HuH-7 (cell line): ENCODE measurements around the gene ZHX3.
"Not testable (repeated sequence)": the region's sequence is repeated elsewhere in the genome, so short reads cannot be mapped to it uniquely, and the experiment has no call there.

ENCODE experiments used
- DNase-seq: peaks from one replicate; pipeline ENCODE4 v3.0.0; 2011; ENCODE audit warnings: low spot score

ZHX3 gene

DNA sequence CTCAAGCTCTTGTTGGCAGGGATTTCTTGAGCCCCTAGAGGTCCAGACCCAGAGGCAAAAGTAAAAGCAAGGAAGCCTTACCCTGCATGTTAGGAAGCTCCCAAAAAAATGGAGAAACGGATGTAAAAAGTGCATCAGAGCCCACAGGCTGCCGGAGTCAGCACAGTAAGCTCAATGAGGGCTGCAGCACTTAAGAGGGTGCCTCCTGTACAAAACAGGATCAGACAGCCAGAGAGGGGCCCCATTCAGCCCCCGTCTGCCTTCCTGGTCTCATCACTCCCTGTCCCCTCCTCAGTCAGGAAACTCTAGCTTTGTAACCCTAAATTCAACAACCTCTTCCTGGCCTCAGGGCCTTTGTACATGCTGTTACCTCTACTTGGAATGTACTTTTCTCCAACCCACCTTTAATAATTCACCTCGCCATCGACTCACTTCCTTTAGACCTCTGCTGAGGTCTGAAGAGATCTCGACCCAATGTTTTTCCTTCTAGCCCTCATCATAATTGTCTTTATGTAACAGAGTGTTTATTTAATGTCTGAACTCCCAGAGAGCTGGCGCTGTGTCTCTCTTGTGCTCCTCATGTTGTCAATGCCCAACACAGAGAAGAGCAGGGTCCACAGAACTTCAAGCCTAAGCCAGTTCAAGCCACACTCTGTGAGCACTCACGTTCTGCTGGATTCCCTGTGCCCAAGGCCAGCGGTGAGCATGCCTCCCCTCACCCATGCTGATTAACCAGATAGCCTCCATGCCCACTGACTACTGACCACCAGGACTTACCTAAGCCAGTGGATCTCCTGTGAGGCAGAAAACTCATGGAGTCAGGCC lies 183.0 kb downstream of the ZHX3 start:
- no peak for DNase-seq

DNA sequence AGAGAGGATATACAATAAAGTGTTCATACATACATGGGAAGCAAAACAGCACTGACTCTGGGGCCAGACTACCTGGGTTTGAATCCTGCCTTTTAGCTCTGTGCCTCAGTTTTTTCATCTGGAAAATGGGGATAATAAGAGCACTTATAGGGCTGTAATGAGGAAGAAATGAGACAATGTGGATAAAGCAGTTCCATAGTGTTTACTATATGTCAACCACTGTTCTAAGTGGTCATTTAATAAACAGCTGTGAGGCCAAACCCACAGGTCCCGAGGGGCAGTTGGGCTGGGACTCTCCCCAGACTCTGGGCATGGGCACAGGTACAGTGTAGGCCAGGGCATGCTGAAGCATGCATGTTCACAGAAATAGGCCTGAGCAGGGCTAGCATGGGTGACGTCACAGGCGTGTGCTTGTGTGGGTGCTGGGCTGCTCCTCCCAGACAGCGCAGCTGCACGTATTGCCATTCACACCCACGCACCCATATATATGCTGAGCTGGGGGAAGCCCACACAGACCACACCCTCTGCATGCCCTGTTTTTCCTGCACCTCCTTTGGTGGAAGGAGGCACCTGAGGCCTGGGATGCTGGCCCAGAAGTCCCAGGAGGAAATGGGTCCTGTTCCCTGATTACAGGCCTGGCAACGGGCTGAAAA lies 183.7 kb downstream of the ZHX3 start:
- DNase-seq: no peak

DNA sequence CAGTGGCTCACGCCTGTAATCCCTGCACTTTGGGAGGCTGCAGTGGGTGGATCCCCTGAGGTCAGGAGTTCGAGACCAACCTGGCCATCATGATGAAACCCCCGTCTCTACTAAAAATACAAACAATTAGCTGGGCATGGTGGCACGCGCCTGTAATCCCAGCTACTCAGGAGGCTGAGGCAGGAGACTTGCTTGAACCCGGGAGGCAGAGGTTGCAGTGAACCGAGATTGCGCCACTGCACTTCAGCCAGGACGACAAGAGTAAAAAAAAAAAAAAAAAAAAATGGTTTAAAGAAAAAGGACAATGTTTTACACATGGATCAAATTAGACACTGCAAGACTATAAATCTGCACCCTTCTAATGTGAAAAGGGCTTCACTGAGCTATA lies 185.1 kb downstream of the ZHX3 start:
- DNase-seq: not testable (repeated sequence)

GRCh38 chr20:41131594-41132387 lies 185.7 kb downstream of the ZHX3 start:
- no peak for DNase-seq
